CD1c-positive myeloid dendritic cell (primary cell): ENCODE results near the gene CTTNBP2NL.

ENCODE experiments used
- DNase-seq: peaks from one replicate; pipeline ENCODE4 v3.0.0-alpha.2; 2016; ENCODE audit errors: extremely low spot score

Gene CTTNBP2NL

DNA sequence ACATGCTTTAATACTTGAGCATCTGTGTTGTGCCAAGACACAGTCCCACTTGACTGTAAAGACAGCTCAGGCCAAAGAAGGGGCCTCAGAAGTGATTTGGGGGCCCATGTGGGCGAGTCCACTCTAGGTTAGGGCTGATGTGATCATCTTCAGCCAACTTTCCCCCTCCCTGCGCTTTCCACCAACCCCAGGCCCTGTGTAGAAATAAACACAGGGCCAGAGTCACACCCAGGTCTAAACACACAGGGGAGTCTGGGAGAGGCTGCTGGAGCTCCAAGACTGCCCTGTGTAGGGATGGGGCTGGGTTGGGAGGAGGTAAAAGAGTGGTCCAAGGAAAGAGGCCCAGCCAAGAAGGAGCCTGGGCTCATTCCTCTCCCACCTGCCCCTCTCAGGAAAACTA lies 110.3 kb downstream of the CTTNBP2NL start:
- DNase-seq, result no peak

DNA sequence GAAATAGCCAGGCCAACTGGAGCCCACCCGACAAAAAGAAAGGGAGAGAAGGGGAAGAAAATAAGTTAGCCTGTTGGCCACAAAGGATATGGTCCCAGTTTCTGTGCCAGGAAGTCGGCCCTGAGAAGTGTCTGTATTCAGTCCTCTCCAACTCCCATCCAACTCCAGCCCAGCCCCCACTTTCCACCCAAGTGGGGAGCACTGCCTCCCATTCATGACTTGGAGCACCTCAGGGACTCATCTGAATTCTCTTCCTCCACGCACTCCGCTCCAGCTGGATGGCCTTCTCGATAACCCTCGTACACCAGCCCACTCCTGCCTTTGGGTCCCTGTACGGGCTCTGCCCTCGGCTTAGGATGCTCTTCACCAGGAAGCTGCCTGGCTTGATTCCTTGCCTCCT lies 110.7 kb downstream of the CTTNBP2NL start:
- no peak for DNase-seq

DNA sequence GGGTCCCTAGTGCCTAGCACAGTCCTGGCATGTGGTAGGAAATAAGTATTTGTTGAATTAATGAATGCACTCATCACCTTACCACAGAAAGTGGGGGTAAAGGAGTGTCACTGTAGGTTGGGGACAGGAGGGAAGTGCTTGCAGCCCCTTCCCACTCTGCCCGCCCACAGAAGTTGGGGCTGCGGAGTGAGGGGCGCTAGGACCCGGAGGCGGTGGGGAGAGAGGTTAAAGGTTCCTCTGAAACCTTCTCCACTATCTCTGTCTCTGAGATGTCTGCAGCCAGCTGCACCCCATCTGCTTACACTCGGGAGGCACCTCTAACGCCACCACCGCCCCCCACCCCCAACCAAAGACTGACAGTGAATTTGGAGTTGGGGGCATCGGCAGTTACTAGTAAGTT lies 111.3 kb downstream of the CTTNBP2NL start:
- DNase-seq, result no peak

DNA sequence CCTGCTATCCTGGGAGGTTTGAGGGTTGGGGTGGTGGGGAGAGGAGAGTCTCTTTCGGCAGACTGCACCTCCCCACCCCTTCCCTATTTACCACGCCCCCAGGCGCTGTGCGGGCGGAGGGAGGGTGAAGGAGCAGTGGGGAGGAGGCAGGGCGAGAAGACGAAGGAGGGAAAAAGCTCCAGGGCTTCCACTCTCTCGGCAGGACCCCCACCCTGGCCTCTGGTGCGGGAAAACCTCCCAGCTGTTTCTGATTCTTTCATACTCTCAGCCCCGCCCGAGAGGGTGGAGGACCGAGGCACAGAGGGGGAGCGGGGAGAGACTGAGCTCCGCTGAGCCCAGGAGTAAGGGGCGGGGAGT lies 111.9 kb downstream of the CTTNBP2NL start:
- peak; percentile 17 for DNase-seq

DNA sequence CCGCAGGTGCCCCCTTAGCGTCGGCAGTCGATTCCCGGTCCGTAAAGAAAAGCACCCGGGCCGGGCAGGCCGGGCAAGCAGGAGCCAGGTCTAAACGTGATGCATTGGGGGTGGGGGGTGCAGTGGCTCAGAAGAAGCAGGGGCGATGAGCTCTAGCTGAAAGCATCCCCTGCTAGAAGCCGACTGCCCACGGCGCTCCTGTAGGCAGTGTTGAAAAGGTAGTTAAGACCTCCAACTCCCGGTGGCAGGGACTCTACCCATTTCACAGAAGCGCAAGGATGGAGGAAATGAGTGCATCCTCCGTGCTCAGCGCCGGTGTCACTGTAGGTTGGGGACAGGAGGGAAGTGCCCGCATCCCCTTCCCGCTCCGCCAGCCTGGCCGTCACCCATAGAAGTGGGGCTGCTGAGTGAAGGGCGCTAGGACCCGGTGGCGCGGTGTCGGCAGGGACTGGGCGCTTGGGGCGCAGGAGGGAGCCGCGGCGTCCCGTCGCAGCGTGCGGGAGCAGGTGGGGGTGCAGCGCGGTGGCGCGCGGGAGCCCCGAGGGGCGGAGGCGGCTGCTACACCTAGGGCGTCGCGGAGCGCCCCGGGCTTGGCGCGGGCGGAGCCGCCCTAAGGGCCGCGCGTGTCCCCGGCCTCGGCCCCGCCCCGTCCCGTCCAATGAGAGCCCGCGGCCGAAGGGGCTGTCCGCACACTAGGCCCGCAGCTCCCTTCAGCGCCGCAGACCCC lies 112.4 kb downstream of the CTTNBP2NL start, which contains the start of gene WNT2B:
WNT2B (plus strand) TSS at position 688 of the 727 bp plus-strand sequence. CDS start 298 bp downstream, outside the sequence.
- peak; percentile 37 for DNase-seq

DNA sequence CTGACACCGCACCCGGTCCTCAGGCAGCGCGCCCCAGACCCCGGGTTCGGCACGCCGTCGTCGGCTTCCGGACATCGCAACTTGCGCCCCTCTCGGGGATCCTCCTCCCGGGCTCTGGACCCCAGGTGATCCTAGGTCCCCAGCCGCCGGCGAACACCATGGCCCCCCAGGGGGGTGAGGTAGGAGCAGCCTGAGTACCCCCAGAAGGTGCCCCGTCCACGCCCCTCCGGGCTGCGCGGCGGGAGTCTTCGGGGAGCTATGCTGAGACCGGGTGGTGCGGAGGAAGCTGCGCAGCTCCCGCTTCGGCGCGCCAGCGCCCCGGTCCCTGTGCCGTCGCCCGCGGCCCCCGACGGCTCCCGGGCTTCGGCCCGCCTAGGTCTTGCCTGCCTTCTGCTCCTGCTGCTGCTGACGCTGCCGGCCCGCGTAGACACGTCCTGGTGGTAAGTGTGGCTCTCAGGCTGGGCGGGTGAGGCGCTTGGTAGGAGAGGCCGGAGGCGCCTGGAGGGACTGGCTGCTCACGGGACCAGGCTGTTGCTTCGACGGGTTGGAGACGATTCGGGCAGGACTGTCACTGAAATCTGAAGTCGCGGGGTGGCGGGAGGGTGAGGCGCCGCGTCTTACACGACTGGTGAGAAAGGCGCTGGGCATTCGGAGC lies 113.1 kb downstream of the CTTNBP2NL start:
- DNase-seq, result peak; percentile 9

DNA sequence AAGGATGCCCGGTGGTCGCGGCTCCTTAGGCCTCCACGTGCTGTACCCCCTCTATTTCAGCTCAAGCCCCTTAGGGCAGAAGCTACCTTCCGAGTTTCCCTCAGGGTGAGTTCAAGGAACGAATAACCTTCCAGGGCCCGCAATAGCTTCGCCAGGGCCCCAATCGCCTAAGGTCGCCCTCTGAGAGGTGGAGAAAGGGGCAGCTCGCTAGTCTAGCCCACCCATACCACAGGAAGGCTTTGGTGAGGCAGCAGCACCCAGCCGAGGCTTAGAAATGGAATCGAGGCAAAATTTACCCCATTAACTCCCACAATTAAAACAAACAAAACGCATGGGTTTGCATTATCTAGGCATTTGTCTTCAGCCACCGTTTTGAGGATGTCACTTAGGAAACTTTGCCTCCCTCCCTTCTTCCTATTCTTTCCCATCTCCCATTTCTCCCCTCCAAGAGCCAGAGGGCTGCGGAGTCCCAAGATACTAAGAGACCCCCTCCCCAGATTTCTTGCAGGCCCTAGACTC lies 113.7 kb downstream of the CTTNBP2NL start:
- no peak for DNase-seq

DNA sequence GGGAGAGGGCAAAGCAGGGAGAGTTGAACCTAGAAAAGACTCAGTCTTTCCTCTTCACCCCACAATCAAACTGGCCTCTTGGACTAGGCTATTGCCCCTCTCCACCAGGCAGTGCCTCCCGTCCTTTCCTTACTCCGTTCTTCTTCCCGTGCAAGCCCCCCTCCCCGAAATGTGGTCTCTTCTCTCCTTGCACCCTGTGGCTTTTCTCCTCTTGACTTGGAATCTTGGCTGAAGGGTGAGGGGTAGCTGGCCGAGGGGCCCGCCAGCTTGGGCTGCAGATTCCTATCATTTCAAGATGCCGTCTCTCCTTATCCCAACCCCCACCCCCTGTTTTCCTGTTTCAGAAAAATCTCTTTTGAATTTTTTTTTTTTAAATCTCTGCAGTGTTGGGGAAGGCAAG lies 114.3 kb downstream of the CTTNBP2NL start:
- no peak for DNase-seq
